Measurements from ENCODE around the gene VPS29. TPM values are rescaled to one million over a fixed set of nuclear protein-coding genes. Genes with fewer than 3 reads are reported as not detected.
"Not testable (repeated sequence)": the region's sequence is repeated elsewhere in the genome, so short reads cannot be mapped to it uniquely, and the experiment has no call there.

Gene VPS29
- 100 to 1,000 TPM in 1 of 2 donors, 10 to 100 TPM in 1; 99.0 to 114 TPM for total RNA-seq
- long read RNA-seq, transcript VPS29-207 (5 exons, 818 nt): minor isoform, 5 of 124 reads
- long read RNA-seq, transcript VPS29-206 (4 exons, 1,523 nt): major isoform, 46 of 124 reads
- long read RNA-seq, partial matches to known transcripts: 2 of 124 reads
- long read RNA-seq, other reads (novel, unspliced or antisense): 70 of 124 reads

GRCh38 chr12:110501752-110502738 lies at the start of gene VPS29, which contains the start of gene RAD9B:
Gene VPS29, minus strand, starts transcription at chr12:110502111. Its CDS starts 60 bp downstream, at chr12:110502051.
Gene RAD9B, plus strand, starts transcription at chr12:110502331. Its CDS starts 7 bp downstream, at chr12:110502338.
- DNase-seq (peak; percentile 98), ATAC-seq (peak; percentile 95)
- intact Hi-C loops (cut with DNase I, micrococcal nuclease): loop anchor here (5.0 to 10.0 kb wide), 2 partner anchors 35 to 103 kb away; partner anchors contain the start of genes FAM216A (in 1 of the 2) and GPN3 (in 1 of the 2)

- ATAC-seq: no peak
- no peak for DNase-seq
- intact Hi-C loops (cut with DNase I, micrococcal nuclease): no loop called here
Observed at GRCh38 chr12:110550981-110551380, 49.1 kb upstream of the VPS29 start.

DNA sequence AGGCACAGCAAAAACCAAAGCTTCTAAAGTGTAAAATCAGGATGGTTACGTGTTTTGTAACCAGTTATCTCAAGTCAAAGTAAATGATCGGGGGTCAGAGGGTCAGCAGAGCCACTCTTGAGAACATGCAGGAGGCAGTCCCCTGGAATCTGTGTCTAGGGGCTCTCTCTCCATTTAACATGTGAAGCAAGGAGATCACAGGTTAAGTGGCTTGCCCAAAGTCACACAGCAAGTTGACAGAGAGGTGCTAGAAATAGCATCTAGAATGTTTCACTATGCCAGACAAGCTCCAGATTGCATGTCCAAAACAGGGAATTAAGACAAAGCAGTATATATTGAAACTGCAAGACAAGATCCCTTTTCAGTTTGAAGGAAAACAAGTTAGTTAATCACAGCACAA lies 47.8 kb upstream of the VPS29 start:
- no peak for ATAC-seq
- intact Hi-C loops (cut with DNase I, micrococcal nuclease): no loop called here
- no peak for DNase-seq

GRCh38 chr12:110548678-110549077 lies 46.8 kb upstream of the VPS29 start:
- intact Hi-C loops (cut with DNase I, micrococcal nuclease): no loop called here
- no peak for DNase-seq
- ATAC-seq: no peak

DNA sequence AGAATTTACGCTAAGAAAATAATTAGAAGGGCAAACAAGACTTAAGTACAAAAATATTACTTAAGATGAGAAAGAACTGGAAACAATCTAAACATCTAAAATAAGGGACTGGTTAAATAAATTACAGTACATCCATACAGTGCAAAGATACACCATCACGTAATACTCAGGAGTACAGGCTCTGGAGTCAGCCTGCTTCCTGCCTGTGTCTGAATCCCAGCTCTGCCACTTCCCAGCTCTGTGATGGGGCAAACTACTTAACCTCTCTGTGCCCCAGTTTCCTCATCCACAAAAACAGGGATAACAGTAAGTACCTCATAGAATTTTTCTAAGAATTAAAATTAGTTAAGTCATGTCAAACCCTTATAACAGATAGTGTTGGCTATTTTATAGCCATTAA lies 45.2 kb upstream of the VPS29 start:
- no peak for DNase-seq
- no peak for ATAC-seq
- intact Hi-C loops (cut with DNase I, micrococcal nuclease): no loop called here

DNA sequence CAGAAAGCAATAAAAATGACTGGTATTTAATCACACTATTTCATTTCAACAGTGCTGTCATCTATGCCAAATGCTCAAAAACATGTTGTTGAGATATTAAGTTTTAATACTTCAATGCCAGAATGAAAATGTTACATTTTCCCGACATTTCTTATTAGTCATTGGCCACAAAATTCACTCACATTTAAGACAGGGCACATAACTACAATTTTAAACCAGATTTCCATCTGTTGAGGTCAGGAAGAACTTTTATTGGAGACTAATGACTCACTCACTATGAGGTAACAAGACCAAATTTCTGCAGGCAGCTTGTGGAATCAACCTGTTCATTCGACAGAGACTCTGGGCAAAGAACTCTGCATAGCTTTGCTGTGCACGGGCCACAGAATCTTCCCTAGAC lies 44.4 kb upstream of the VPS29 start:
- intact Hi-C loops (cut with DNase I, micrococcal nuclease): no loop called here
- no peak for DNase-seq
- no peak for ATAC-seq

GRCh38 chr12:110545812-110546211 lies 43.9 kb upstream of the VPS29 start:
- DNase-seq: no peak
- no peak for ATAC-seq
- intact Hi-C loops (cut with DNase I, micrococcal nuclease): no loop called here

GRCh38 chr12:110545259-110545658 lies 43.3 kb upstream of the VPS29 start:
- peak; percentile 13 for ATAC-seq
- intact Hi-C loops (cut with DNase I, micrococcal nuclease): not testable (repeated sequence)

DNA sequence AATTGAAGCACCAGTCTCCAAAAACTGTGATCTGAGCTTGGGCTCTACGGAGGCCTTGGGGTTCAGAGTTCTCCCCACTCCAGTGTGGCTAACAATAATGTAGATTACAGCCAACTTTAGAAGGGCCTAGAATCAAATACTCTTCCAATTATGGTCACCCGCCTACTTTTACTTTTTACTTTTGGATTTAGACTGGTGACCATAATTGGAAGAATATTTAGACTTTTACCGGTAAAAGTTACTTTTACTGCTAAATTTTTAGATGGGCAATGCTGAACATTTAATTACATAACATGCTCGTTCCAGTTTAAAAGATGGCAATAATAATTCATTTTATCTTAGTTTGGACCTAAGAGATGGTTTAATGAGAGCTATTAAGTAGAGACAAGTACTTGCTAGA lies 42.1 kb upstream of the VPS29 start:
- ATAC-seq (no peak), DNase-seq (no peak)
- intact Hi-C loops (cut with DNase I, micrococcal nuclease): no loop called here

More at GRCh38 chr12:110545259-110545658, 43.3 kb upstream of the VPS29 start:
- DNase-seq: not testable (repeated sequence)

DNA sequence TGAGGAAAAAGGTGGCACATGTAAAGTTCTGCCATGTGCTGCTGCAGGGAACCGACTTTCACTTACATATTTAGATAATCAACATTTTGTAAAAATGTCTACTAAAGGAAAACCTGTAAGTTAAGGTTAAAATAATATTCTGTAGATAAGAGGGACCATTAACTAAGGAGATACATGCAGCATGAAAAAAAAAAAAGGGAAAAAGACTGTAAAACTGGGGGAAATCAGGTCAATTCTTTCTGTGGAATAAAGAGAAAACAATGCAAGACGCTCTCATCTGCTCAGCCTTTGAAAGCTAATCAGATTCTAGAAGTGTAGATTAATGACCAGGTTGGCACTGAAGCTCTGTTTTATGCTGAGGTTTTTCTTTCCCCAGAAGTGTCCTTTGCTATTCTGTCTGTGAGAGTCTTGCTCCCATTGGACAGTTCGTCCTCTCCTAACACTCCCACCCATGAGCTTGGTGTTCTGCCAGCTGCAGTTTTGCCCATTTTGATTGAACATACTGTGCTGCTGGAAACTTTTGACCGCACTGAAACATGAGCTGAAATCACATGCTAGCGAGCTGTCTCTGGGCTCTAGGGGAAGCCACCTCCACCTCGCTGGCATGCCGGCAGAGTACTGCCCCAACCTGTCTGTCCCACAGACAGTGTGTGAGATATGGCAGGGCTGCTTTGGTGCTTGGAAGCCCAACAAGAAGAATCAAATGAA lies 41.5 kb upstream of the VPS29 start:
- intact Hi-C loops (cut with DNase I, micrococcal nuclease): no loop called here
- ATAC-seq (peak; percentile 42), DNase-seq (peak; percentile 70 to 83)

- intact Hi-C loops (cut with DNase I, micrococcal nuclease): no loop called here
- DNase-seq (no peak), ATAC-seq (no peak)
Observed at GRCh38 chr12:110540048-110540447, 38.1 kb upstream of the VPS29 start.

- intact Hi-C loops (cut with DNase I, micrococcal nuclease): no loop called here
- ATAC-seq (peak; percentile 88), DNase-seq (peak; percentile 58 to 65)
Observed at GRCh38 chr12:110538869-110539622, 37.1 kb upstream of the VPS29 start.

DNA sequence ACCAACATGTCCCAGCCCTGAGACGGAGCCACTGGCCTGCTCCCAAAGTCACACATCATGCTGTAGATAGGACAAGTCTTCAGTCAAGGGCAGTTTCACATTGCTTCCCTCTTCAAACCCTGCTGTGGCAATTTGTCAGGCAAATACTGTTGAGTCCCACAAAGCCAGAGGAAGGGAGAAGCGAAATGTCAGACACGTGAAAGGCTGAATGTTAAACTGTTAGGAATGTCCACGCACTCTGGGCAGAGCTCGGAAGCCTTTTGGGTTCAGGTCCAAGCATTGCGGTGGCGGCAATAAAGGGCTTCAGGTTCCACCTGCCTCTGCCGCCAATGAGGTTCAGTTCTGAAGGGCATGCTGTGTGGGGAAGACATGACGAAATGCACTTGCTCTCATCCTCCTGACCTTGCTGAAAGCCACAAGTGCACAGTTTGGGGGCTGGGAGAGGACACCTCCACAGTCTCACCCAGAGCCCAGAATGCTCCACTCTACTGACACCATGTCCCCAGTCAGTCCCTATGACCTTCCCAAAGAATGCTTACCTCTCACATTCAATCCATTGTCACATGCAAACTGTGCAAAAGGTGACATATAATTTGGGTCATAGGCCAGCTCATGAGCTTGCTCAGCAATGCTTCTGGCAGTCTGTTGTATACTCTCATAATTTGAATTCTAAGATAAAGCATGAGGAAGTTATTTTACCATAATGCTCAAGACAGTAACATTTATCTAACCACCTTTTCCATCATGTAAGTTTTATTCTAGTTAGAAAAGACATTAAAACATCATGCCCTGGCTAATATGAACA lies 35.9 kb upstream of the VPS29 start:
- intact Hi-C loops (cut with DNase I, micrococcal nuclease): no loop called here
- peak; percentile 60 for ATAC-seq
- peak in 1 of 2 donors; percentile 56 for DNase-seq

GRCh38 chr12:110536834-110537604 lies 35.1 kb upstream of the VPS29 start:
- ATAC-seq: peak; percentile 24
- intact Hi-C loops (cut with DNase I, micrococcal nuclease): no loop called here
- DNase-seq: no peak

- intact Hi-C loops (cut with DNase I, micrococcal nuclease): no loop called here
- DNase-seq (no peak), ATAC-seq (no peak)
Observed at GRCh38 chr12:110534811-110535210, 32.9 kb upstream of the VPS29 start.

DNA sequence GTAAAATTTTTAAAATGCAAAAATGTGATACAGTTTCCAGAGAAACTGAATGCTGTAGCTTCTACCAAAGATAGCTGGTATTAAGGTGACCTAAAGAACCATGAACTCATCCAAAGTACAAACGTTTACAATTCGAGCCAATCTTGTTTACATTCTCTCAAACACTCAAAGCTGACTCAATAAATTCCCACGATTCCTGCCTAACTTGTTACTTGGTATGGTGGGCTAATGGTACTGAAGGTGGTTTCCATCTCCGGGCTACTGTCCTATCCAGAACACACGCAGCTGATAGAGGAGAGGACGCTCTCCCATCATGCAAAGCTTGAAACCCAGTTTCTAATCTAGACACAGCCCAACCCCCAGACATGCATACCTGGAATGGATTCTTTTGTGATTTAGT lies 31.7 kb upstream of the VPS29 start:
- intact Hi-C loops (cut with DNase I, micrococcal nuclease): no loop called here
- no peak for ATAC-seq
- DNase-seq: no peak

DNA sequence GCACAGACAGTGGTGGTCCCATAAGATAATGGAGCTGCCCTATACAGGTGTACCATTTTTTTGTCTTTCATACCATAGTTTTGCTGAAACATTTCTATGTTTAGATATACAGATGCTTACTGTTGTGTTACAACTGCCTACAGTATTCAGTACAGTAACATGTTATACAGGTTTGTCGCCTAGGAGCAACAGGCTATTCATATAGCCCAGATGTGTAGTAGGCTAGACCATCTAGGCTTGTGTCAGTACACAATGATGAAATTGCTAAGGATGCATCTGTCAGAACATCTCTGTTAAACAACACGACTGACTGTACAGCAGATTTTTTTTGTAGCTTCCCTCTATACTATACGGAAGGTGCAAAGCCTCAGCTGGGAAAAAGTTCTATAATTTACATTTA lies 30.7 kb upstream of the VPS29 start:
- no peak for ATAC-seq

More for the DNA sequence above, 30.7 kb upstream of the VPS29 start:
- no peak for DNase-seq
- intact Hi-C loops (cut with DNase I, micrococcal nuclease): no loop called here
